GM21529 (cell line): ENCODE results near the gene ANTXRL.
"Not testable (repeated sequence)": the region's sequence is repeated elsewhere in the genome, so short reads cannot be mapped to it uniquely, and the experiment has no call there.

Experiments
- ATAC-seq: cut with Tn5 transposase; IDR thresholded peaks from one replicate; pipeline ENCODE4 v1.9.1; 2021; ENCODE audit not compliant: unreplicated experiment

The ANTXRL gene

GRCh38 chr10:46306516-46307184 lies 19.9 kb downstream of the ANTXRL start:
- no peak for ATAC-seq

GRCh38 chr10:46307281-46308112 lies 20.7 kb downstream of the ANTXRL start:
- ATAC-seq: no peak

- no peak for ATAC-seq
These were observed 21.3 kb downstream of the ANTXRL start for GRCh38 chr10:46308113-46308415.

GRCh38 chr10:46308666-46309450 lies 22.1 kb downstream of the ANTXRL start:
- ATAC-seq: no peak

- no peak for ATAC-seq
These were observed 22.8 kb downstream of the ANTXRL start for GRCh38 chr10:46309511-46310142.

GRCh38 chr10:46310143-46310514 lies 23.3 kb downstream of the ANTXRL start:
- ATAC-seq: no peak

GRCh38 chr10:46310851-46311250 lies 24.1 kb downstream of the ANTXRL start:
- ATAC-seq: no peak

- no peak for ATAC-seq
These were observed 24.7 kb downstream of the ANTXRL start for GRCh38 chr10:46311501-46311951.

- ATAC-seq: not testable (repeated sequence)
These were observed 25.2 kb downstream of the ANTXRL start for GRCh38 chr10:46311961-46312431.

- ATAC-seq: no peak
These were observed 26.2 kb downstream of the ANTXRL start for GRCh38 chr10:46312953-46313352.

GRCh38 chr10:46314071-46314470 lies 27.3 kb downstream of the ANTXRL start:
- no peak for ATAC-seq

- ATAC-seq: not testable (repeated sequence)
These were observed 28.5 kb downstream of the ANTXRL start for GRCh38 chr10:46315071-46315860.

GRCh38 chr10:46317370-46317769 lies 30.6 kb downstream of the ANTXRL start:
- ATAC-seq: no peak

GRCh38 chr10:46317889-46318288 lies 31.1 kb downstream of the ANTXRL start:
- no peak for ATAC-seq

- no peak for ATAC-seq
These were observed 32.0 kb downstream of the ANTXRL start for GRCh38 chr10:46318799-46319198.

GRCh38 chr10:46319389-46319788 lies 32.6 kb downstream of the ANTXRL start:
- no peak for ATAC-seq

GRCh38 chr10:46321770-46322169 lies 35.0 kb downstream of the ANTXRL start:
- ATAC-seq: no peak

- ATAC-seq: no peak
These were observed 36.4 kb downstream of the ANTXRL start for GRCh38 chr10:46323176-46323575.

- no peak for ATAC-seq
These were observed 38.2 kb downstream of the ANTXRL start for GRCh38 chr10:46325021-46325420.

GRCh38 chr10:46326066-46326465 lies 39.3 kb downstream of the ANTXRL start:
- no peak for ATAC-seq
